Ecto neural progenitor cell (in vitro differentiated cells): ENCODE results near the gene D2HGDH.
"Not testable (repeated sequence)": the region's sequence is repeated elsewhere in the genome, so short reads cannot be mapped to it uniquely, and the experiment has no call there.

Source experiments
- DNase-seq: peaks from one replicate; pipeline ENCODE4 v3.0.0-alpha.2; 2018; ENCODE audit warnings: low spot score

The D2HGDH gene

DNA sequence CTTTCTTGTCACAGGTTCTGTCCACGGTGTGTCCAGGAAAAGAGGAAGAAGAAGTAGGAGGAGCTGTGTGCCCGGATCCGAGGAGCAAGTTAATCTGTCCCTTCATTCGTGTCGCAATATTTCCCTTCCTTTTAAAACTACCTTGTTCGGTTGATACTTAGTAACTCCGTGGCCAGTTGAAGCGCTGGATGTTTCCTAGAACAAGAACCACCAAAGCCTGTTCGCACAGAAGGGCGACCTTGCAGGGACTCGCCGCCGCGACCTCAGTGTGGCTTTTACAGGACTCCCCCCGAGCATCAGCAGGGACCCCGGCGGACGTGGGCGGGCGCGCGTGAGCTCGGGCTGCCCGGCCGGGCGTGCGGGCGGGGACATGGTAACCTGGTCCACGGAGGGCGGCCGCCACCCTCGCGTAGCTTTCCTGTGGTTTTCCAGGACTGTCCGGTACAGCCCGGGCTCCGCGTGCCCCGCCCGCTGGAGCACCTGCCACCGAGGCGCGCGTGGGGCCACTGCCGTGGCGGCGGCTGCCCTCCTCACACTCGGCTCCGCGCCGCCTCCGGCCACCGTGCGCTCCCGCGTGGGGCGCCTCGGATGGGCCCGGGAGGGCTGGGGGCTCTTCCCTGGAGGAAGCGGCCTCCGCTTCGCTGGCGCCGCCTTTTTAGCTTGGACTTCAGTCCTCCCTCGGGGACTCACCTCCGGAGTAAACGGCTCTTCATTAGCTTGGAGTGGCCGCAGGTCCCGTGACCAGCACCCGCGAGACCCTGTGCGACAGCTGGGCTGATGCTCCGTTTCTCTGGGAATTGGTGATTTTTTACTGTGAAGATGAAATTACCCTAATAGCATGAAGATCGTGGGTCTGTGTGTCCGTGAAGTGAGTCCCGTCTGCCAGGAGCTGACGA is 9.2 kb upstream of the D2HGDH start:
- no peak for DNase-seq

- no peak for DNase-seq
Measured at GRCh38 chr2:241726459-241726858, 8.0 kb upstream of the D2HGDH start.

- DNase-seq = no peak
Measured at GRCh38 chr2:241728000-241728399, 6.4 kb upstream of the D2HGDH start.

- DNase-seq = no peak
Measured at GRCh38 chr2:241728627-241729026, 5.8 kb upstream of the D2HGDH start.

GRCh38 chr2:241729868-241730267 is 4.6 kb upstream of the D2HGDH start:
- no peak for DNase-seq

DNA sequence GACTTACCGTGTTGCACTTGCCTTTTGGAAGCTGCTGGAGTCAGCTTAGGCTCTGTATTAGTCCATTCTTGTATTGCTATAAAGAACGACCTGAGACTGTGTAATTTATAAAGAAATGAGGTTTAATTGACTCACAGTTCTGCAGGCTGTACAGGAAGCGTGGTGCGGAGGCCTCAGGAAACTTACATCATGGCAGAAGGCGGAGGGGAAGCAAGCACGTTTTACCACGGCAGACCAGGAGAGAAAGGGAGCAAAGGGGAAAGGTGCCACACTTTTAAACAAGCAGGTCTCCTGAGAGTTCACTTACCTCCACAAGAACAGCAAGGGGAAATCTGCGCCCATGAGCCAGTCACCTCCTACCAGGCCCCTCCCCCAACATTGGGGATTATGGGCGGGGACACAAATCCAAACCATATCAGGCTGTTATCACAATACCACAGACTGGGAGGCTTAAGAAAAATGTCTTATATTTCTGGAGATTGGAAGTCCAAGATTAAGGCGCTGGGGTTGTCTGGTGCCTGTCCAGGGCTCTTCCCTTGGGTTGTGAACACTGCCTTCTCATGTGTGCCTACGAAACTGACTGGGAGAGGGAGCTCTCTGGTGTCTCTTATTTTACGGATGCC is 3.6 kb upstream of the D2HGDH start:
- DNase-seq = no peak

DNA sequence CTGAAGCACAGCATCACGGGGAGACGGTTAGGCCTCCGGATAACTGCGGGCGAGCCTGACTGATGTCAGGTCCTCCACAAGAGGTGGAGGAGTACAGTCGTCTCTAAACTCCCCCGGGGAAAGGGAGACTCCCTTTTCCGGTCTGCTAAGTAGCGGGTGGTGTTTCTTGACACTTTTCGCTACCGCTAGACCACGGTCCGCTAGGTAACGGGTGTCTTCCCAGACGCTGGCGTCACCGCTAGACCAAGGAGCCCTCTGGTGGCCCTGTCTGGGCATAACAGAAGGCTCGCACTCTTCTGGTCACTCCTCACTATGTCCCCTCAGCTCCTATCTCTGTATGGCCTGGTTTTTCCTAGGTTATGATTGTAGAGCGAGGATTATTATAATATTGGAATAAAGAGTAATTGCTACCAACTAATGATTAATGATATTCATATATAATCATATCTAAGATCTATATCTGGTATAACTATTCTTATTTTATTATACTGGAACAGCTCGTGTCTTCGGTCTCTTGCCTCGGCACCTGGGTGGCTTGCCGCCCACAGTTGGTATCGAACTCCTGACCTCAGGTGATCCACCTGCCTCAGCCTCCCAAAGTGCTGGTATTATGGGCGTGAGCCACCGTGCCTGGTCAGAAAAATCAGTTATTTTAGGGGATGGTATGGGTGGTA is 1.8 kb upstream of the D2HGDH start:
- DNase-seq = peak; percentile 58

DNA sequence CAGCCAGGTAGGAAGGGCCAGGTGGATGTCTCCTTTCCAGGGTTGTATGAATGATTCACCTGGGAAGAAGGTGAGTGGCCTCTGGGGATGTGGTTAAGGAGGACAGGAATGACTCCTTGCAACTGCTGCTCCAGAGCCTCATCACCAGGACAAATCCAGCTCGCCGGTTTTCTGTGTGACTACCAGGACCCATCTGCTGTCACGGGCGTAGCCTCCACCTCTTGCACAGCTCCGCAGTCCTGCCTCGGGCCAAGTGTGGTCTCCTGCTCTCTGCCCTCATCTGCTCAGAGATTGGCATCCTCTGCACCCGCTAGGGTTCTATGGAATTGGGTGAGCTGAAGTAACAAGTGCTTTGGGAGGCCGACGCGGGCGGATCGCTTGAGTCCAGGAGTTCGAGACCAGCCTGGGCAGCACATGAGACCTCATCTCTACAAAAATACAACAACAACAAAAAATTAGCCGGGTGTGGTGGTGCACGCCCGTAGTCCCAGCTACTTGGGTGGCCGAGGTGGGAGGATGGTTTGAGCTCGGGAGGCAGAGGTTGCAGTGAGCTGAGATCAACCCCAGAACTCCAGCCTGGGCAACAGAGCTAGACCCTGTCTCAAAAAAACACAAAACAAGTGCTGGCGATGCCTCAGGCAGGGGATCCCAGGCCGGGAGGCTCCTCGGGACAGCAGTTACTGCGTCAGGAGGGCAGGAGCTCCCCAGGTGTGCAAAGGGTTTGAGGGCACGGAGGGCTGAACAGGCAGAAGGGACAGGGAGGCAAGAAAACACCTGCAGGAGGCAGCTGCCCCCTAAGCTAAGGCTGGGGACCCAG is 831 bp upstream of the D2HGDH start:
- DNase-seq = no peak

- DNase-seq = no peak
Measured at GRCh38 chr2:241734208-241734466, 293 bp upstream of the D2HGDH start.

DNA sequence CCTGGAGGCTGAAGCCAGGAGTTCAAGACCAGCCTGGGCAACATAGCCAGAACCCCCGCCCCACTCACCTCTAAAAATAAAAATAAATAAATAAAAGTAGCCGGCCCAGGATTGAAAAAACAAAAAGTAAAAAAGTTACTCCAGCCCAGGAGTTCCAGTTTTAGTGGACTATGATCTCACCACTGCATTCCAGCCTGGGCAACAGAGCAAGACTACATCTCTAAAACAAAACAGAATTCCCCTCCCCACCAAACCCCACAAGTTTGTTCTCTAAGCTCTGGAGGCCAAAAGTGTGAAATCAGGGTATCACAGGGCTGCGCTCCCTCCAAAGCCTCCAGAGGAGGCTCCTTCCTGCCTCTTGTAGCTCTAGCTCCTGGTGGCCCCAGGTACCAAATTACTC is 1.7 kb downstream of the D2HGDH start:
- DNase-seq = no peak

DNA sequence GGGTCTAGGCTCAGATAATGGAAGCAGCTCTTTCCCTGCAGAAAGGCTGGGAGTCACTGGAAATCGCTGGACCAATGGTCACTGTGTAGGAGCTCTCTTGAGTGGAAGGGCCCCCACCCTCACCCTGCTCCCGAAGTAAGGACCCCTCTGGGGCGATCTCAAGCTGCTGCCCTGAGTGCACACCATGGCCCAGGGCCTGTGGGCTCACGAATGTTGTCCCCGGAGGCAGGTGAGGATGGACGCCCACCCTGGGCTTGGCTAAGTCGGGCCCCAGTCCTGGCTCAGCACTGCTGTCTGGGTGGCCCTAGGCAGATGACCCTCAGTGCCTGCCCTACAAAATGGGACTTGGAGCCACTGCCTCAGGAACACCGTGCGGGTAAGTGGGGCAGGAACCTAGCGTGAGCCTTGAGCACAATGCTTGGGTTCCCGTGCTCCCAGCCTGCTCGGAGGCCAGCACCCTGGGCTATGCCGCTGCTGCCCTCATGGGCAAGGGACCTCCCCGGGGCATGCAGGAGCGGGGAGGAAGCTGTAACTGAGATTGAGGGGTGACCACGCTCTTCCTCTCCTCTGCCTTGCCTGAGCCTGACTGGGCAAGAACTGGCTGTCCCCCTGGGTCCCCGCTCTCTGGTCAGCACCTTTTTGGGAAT is 3.7 kb downstream of the D2HGDH start:
- DNase-seq = no peak

- DNase-seq = no peak
Measured at GRCh38 chr2:241739177-241739576, 4.7 kb downstream of the D2HGDH start.

- no peak for DNase-seq
Measured at GRCh38 chr2:241739651-241740050, 5.2 kb downstream of the D2HGDH start.

DNA sequence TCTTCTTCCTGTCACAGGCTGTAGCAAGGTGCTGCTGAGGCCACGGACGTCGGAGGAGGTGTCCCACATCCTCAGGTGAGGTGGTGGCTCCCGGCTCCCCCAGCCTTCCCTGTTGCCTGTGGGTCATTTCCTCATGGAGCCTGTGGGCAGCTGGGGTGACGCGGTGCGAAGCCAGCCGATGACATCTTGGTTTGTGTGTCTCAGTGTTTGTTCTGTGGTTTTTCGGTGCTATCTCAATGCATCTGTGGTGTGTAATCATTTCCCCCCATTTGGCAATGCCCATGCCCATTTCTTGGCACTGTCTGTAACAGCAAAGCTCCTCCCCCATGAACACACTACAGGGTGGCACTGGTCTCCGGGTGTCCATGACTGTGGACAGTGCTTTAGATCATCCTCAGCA is 6.6 kb downstream of the D2HGDH start:
- no peak for DNase-seq

DNA sequence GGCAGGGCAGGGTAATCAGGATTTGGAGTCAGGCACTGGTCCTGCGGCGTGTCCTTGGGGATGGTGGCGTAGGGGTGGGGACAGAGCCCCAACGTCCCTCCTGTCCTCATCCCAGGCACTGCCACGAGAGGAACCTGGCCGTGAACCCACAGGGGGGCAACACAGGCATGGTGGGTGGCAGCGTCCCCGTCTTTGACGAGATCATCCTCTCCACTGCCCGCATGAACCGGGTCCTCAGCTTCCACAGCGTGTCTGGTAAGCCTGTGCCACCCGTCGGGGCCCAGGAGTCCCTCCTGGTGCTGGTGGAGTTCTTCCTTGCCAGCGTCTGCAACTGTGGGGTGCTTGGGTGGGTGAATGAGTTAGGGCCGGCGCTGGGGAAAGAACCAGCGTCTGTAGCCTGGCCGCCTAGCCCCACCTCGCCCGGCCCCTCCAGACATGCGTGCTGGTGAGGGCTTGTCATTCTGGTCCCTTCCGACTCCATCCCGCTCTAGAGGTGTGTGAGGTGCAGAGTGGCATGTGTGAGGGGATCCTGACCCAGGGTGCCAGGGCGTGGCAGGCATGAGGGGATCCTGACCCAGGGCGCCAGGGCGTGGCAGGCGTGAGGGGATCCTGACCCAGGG is 8.0 kb downstream of the D2HGDH start:
- DNase-seq = no peak

DNA sequence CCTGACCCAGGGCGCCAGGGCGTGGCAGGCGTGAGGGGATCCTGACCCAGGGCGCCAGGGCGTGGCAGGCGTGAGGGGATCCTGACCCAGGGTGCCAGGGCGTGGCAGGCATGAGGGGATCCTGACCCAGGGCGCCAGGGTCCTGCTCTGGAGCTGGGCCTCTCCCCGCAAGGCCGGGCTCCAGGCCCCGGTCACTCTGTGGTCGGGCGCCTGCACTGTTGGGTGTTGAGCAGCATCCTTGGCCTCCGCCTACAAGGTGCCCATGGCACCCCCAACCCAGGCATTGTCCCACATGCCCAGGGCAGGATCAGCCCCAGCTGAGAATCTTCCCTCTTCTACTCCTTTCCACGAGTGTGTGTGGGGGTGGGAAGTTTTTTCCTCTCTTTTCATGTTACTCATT is 8.6 kb downstream of the D2HGDH start:
- not testable (repeated sequence) for DNase-seq

DNA sequence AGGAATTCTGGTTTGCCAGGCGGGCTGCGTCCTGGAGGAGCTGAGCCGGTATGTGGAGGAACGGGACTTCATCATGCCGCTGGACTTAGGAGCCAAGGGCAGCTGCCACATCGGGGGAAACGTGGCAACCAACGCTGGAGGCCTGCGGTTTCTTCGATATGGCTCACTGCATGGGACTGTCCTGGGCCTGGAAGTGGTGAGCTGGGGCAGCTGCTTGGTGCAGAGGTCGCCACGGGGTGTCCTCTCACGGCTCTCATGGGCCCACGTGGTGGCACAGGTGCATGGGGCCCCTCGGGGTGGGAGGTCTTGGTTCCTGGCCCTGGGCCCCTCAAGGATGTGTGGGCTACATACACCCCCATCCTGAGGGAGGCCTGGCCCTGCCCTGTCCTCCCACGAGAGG is 9.2 kb downstream of the D2HGDH start:
- DNase-seq = no peak

GRCh38 chr2:241744028-241744754 is 9.8 kb downstream of the D2HGDH start:
- no peak for DNase-seq

GRCh38 chr2:241745276-241745675 is 10.8 kb downstream of the D2HGDH start:
- no peak for DNase-seq

DNA sequence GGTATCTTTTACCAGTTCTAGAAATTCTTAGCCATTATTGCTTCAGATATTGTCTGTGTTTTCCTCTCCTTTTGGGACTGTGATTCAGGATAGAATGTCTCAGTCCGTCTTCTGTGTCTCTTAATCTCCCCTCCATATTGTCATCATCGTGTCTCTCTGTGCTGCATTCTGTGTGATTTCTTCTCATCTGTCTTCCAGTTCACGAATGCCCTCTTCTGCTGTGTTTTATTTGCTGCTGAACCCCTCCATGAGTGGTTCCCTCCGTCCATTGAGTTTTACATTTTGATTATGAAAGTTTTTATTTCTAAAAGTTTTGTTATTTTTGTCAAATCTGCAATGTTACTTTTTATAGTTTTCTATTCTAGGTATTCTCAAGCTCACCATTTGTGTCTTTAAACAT is 11.7 kb downstream of the D2HGDH start:
- no peak for DNase-seq
